Thyroid gland (tissue), 4 donors: ENCODE data around the gene GASK1B. TPM values are rescaled to one million over a fixed set of nuclear protein-coding genes. Genes with fewer than 3 reads are reported as not detected.

ENCODE experiments used
- DNase-seq, 2 donors: peaks; one replicate each; pipeline ENCODE4 v3.0.0-alpha.2; 2019
- H3K27ac ChIP-seq, 3 donors: fragments of 200-600 bp; sonication (generic); 1 replicate in 2 of 3; 2 replicates in 1 of 3; pipeline ENCODE4 v1.5.1; 2016 to 2019; ENCODE audit warnings: mild to moderate bottlenecking in 1 of 3, moderate library complexity in 1 of 3
- H3K27me3 ChIP-seq: fragments of 200-600 bp; sonication (generic); one replicate; pipeline ENCODE4 v1.5.1; 2019
- H3K36me3 ChIP-seq, 2 donors: fragments of 200-600 bp; sonication (generic); one replicate each; pipeline ENCODE4 v1.5.1; 2016 to 2019
- H3K4me1 ChIP-seq, 2 donors: fragments of 200-600 bp; sonication (generic); one replicate each; pipeline ENCODE4 v1.5.1; 2017 to 2019
- H3K4me3 ChIP-seq, 3 donors: fragments of 200-600 bp; sonication (generic); replicated peaks in 1 of 3; 1 replicate in 2 of 3; 2 replicates in 1 of 3; pipeline ENCODE4 v1.5.1; 2016; ENCODE audit warnings: mild to moderate bottlenecking in 1 of 3
- H3K9me3 ChIP-seq: fragments of 200-600 bp; sonication (generic); one replicate; pipeline ENCODE4 v1.5.1; 2017
- CTCF ChIP-seq, 6 experiments: fragments of 200-600 bp in 3 of 6; fragments of 450-650 bp in 3 of 6; sonication (generic) in 3 of 6; IDR thresholded peaks; one replicate each; pipeline ENCODE4 v1.5.1; 2016 to 2019; ENCODE audit warnings: antibody characterized with exemption in 6 of 6, mild to moderate bottlenecking in 2 of 6, inconsistent platforms in 1 of 6, moderate library complexity in 1 of 6
- POLR2A ChIP-seq, 2 donors: fragments of 450-650 bp; IDR thresholded peaks; one replicate each; pipeline ENCODE4 v1.6.1; 2017; ENCODE audit warnings: antibody characterized with exemption in 2 of 2, mild to moderate bottlenecking in 2 of 2, moderate library complexity in 1 of 2
- WGBS, 2 donors: methylation state at CpG; one replicate each; pipeline ENCODE4 v1.1.5; 2017; 5-methylcytosine and 5-hydroxymethylcytosine counted together
- intact Hi-C: fragments of 100-400 bp; cut with DNase I; formaldehyde crosslinking; loops from one replicate; pipeline ENCODE4 v1.15.1; 2023
- total RNA-seq, 4 donors: library from RNA; depleted of rRNA; stranded (reverse); fragments of >200 nt; gene quantifications; one replicate each; pipeline ENCODE4 v1.2.3, GENCODE V29; 2016

The GASK1B gene
- total RNA-seq, 4 donors from 2014 or later, result 16.0 to 27.9 (median 19.9) TPM

GRCh38 chr4:158134222-158134621 lies 38.6 kb downstream of the GASK1B start:
- H3K27me3 ChIP-seq, result no peaks in the 10 kb centered on the region
- TF ChIP-seq CTCF (IDR thresholded peaks at IDR 0.05) (no peak), POLR2A (IDR thresholded peaks at IDR 0.05) (no peak)
- no peak overlapping the region for H3K4me3 ChIP-seq

GRCh38 chr4:158133551-158133950 lies 39.3 kb downstream of the GASK1B start:
- Histone ChIP-seq H3K9me3 (no peaks in the 10 kb centered on the region), H3K36me3 (no peaks in the 10 kb centered on the region), H3K4me3 (no peak overlapping the region), H3K4me1 (no peaks in the 10 kb centered on the region), H3K27ac (no peak overlapping the region), H3K27me3 (no peaks in the 10 kb centered on the region)
- no peak for TF ChIP-seq POLR2A (IDR thresholded peaks at IDR 0.05)
- TF ChIP-seq CTCF (IDR thresholded peaks at IDR 0.05), result no peak
- intact Hi-C loops, result no loop called here
- 69% methylated on average over 4 of the region's 4 CpGs for WGBS, 2 donors
- DNase-seq, result no peak

More at GRCh38 chr4:158134222-158134621, 38.6 kb downstream of the GASK1B start:
- H3K36me3 ChIP-seq, result no peaks in the 10 kb centered on the region
- 47 to 50% methylated on average over 2 of the region's 2 CpGs for WGBS, 2 donors
- no peak for DNase-seq
- H3K9me3 ChIP-seq, result no peaks in the 10 kb centered on the region
- H3K27ac ChIP-seq, result no peak overlapping the region
- no peaks in the 10 kb centered on the region for H3K4me1 ChIP-seq
- intact Hi-C loops, result no loop called here

- Histone ChIP-seq H3K4me3 (no peak overlapping the region), H3K27ac (no peak overlapping the region), H3K36me3 (no peaks in the 10 kb centered on the region), H3K27me3 (no peaks in the 10 kb centered on the region), H3K4me1 (no peaks in the 10 kb centered on the region), H3K9me3 (no peaks in the 10 kb centered on the region)
- intact Hi-C loops, result no loop called here
- 40 to 82% methylated on average over 1 of the region's 1 CpG for WGBS, 2 donors
- no peak for TF ChIP-seq CTCF (IDR thresholded peaks at IDR 0.05)
- no peak for TF ChIP-seq POLR2A (IDR thresholded peaks at IDR 0.05)
- no peak for DNase-seq
Measured at GRCh38 chr4:158131027-158131426, 41.8 kb downstream of the GASK1B start.

GRCh38 chr4:158130204-158130603 lies 42.6 kb downstream of the GASK1B start:
- no peak for TF ChIP-seq CTCF (IDR thresholded peaks at IDR 0.05)
- no peak for TF ChIP-seq POLR2A (IDR thresholded peaks at IDR 0.05)
- Histone ChIP-seq H3K27ac (no peak overlapping the region), H3K4me3 (no peak overlapping the region), H3K36me3 (no peaks in the 10 kb centered on the region), H3K27me3 (no peaks in the 10 kb centered on the region), H3K9me3 (no peaks in the 10 kb centered on the region), H3K4me1 (no peaks in the 10 kb centered on the region)
- intact Hi-C loops, result no loop called here
- WGBS, 2 donors, result 92 to 99% methylated on average over 2 of the region's 2 CpGs
- no peak for DNase-seq

GRCh38 chr4:158129694-158130093 lies 43.1 kb downstream of the GASK1B start:
- Histone ChIP-seq H3K4me1 (no peaks in the 10 kb centered on the region), H3K9me3 (no peaks in the 10 kb centered on the region), H3K27ac (no peak overlapping the region), H3K36me3 (no peaks in the 10 kb centered on the region), H3K4me3 (no peak overlapping the region), H3K27me3 (no peaks in the 10 kb centered on the region)
- no peak for TF ChIP-seq POLR2A (IDR thresholded peaks at IDR 0.05)
- TF ChIP-seq CTCF (IDR thresholded peaks at IDR 0.05), result no peak
- intact Hi-C loops, result no loop called here
- 82 to 88% methylated on average over 2 of the region's 2 CpGs for whole genome bisulfite sequencing, 2 donors
- no peak for DNase-seq
